Activated naive CD8-positive, alpha-beta T cell treated with anti-CD3 and anti-CD28 coated beads, Interleukin-2, amount 10 ng/mL, durations not matched to agents 7 days and 5 days (primary cell): ENCODE measurements around the gene NAT14. TPM values are rescaled to one million over a fixed set of nuclear protein-coding genes. Genes with fewer than 3 reads are reported as not detected.
"Not testable (repeated sequence)": the region's sequence is repeated elsewhere in the genome, so short reads cannot be mapped to it uniquely, and the experiment has no call there.

Experiments used
- ATAC-seq: fragments of 150-1000 bp; cut with Tn5 transposase; one replicate; pipeline ENCODE4 v1.10.0; 2021; ENCODE audit warnings: low read depth, moderate library complexity
- POLR2A ChIA-PET: fragments of 350-600 bp; sonication (Branson Sonifier 250); formaldehyde crosslinking; loops from one replicate; lab custom pipeline; 2021; ENCODE audit warnings: antibody characterized with exemption; lab: Charles Lee
- DNase-seq: peaks from one replicate; pipeline ENCODE4 v3.0.0; 2021
- H3K27ac Mint-ChIP-seq: one replicate; pipeline ENCODE4 v1.8.0; 2022; ENCODE audit warnings: mild to moderate bottlenecking, mixed read lengths
- H3K27me3 Mint-ChIP-seq: one replicate; pipeline ENCODE4 v1.8.0; 2022; ENCODE audit warnings: mild to moderate bottlenecking, moderate library complexity, mixed read lengths
- H3K36me3 Mint-ChIP-seq: one replicate; pipeline ENCODE4 v1.8.0; 2021; ENCODE audit warnings: mild to moderate bottlenecking, mixed read lengths
- H3K4me1 Mint-ChIP-seq: one replicate; pipeline ENCODE4 v1.8.0; 2021; ENCODE audit warnings: mixed read lengths
- H3K4me3 Mint-ChIP-seq: one replicate; pipeline ENCODE4 v1.8.0; 2022; ENCODE audit warnings: mild to moderate bottlenecking, moderate library complexity, mixed read lengths
- H3K9me3 Mint-ChIP-seq: one replicate; pipeline ENCODE4 v1.8.0; 2021; ENCODE audit warnings: mixed read lengths
- total RNA-seq, 2 experiments: library from RNA; stranded (reverse); gene quantifications; one replicate each; pipeline ENCODE4 v1.2.3, GENCODE V29; 2021

Gene NAT14
- total RNA-seq, 2 experiments from 2014 or later = 14.5 to 15.0 TPM

- no peak for DNase-seq
- H3K4me3 Mint-ChIP-seq = no peak overlapping the region
- no peaks in the 10 kb centered on the region for H3K36me3 Mint-ChIP-seq
- ATAC-seq = no peak
- H3K4me1 Mint-ChIP-seq = peaks cover 3% of the 10 kb centered on the region
- H3K27ac Mint-ChIP-seq = no peak overlapping the region
- no peaks in the 10 kb centered on the region for H3K9me3 Mint-ChIP-seq
- peaks cover 4% of the 10 kb centered on the region for H3K27me3 Mint-ChIP-seq
- POLR2A ChIA-PET = interaction anchor here (0.7 kb wide), 1 partner anchor 86 kb away, joined by 3 read pairs; the partner anchor contains the start of gene ZNF865
Observed at GRCh38 chr19:55519451-55520311, 34.7 kb downstream of the NAT14 start.

GRCh38 chr19:55520691-55521292, 35.8 kb downstream of the NAT14 start:
- Mint-ChIP-seq H3K9me3 (no peaks in the 10 kb centered on the region), H3K4me3 (no peak overlapping the region), H3K27ac (no peak overlapping the region), H3K27me3 (peaks cover 4% of the 10 kb centered on the region), H3K36me3 (no peaks in the 10 kb centered on the region), H3K4me1 (peaks cover 3% of the 10 kb centered on the region)
- no peak for DNase-seq
- ATAC-seq = no peak
- POLR2A ChIA-PET = no interaction called here

- ATAC-seq (no peak), DNase-seq (no peak)
- H3K4me1 Mint-ChIP-seq = no peaks in the 10 kb centered on the region
- H3K36me3 Mint-ChIP-seq = no peaks in the 10 kb centered on the region
- peaks cover 4% of the 10 kb centered on the region for H3K27me3 Mint-ChIP-seq
- POLR2A ChIA-PET = no interaction called here
- no peak overlapping the region for H3K4me3 Mint-ChIP-seq
- no peak overlapping the region for H3K27ac Mint-ChIP-seq
- no peaks in the 10 kb centered on the region for H3K9me3 Mint-ChIP-seq
Observed at GRCh38 chr19:55525289-55526101, 40.5 kb downstream of the NAT14 start.

GRCh38 chr19:55526216-55527196, 41.5 kb downstream of the NAT14 start:
- H3K4me3 Mint-ChIP-seq = no peak overlapping the region
- POLR2A ChIA-PET = no interaction called here
- ATAC-seq = no peak

GRCh38 chr19:55527197-55528029, 42.4 kb downstream of the NAT14 start:
- Mint-ChIP-seq H3K9me3 (no peaks in the 10 kb centered on the region), H3K4me3 (no peak overlapping the region), H3K27me3 (peaks cover 4% of the 10 kb centered on the region), H3K27ac (no peak overlapping the region), H3K36me3 (no peaks in the 10 kb centered on the region), H3K4me1 (no peaks in the 10 kb centered on the region)
- no peak for DNase-seq
- no peak for ATAC-seq
- POLR2A ChIA-PET = no interaction called here

More at GRCh38 chr19:55526216-55527196, 41.5 kb downstream of the NAT14 start:
- no peaks in the 10 kb centered on the region for H3K4me1 Mint-ChIP-seq
- no peaks in the 10 kb centered on the region for H3K36me3 Mint-ChIP-seq
- H3K27ac Mint-ChIP-seq = no peak overlapping the region
- no peak for DNase-seq
- peaks cover 4% of the 10 kb centered on the region for H3K27me3 Mint-ChIP-seq
- no peaks in the 10 kb centered on the region for H3K9me3 Mint-ChIP-seq

- H3K27me3 Mint-ChIP-seq = peaks cover 4% of the 10 kb centered on the region
- no peak overlapping the region for H3K27ac Mint-ChIP-seq
- H3K4me1 Mint-ChIP-seq = no peaks in the 10 kb centered on the region
- H3K4me3 Mint-ChIP-seq = no peak overlapping the region
- H3K9me3 Mint-ChIP-seq = no peaks in the 10 kb centered on the region
- DNase-seq (no peak), ATAC-seq (no peak)
- POLR2A ChIA-PET = no interaction called here
- H3K36me3 Mint-ChIP-seq = no peaks in the 10 kb centered on the region
Observed at GRCh38 chr19:55528030-55528803, 43.2 kb downstream of the NAT14 start.

- Mint-ChIP-seq H3K27ac (no peak overlapping the region), H3K27me3 (no peaks in the 10 kb centered on the region), H3K4me3 (no peak overlapping the region), H3K9me3 (no peaks in the 10 kb centered on the region), H3K4me1 (no peaks in the 10 kb centered on the region), H3K36me3 (no peaks in the 10 kb centered on the region)
- DNase-seq (no peak), ATAC-seq (no peak)
- POLR2A ChIA-PET = no interaction called here
Observed at GRCh38 chr19:55529636-55530234, 44.7 kb downstream of the NAT14 start.

- no peak for DNase-seq
- H3K9me3 Mint-ChIP-seq = no peaks in the 10 kb centered on the region
- H3K36me3 Mint-ChIP-seq = no peaks in the 10 kb centered on the region
- no peak for ATAC-seq
- no peaks in the 10 kb centered on the region for H3K27me3 Mint-ChIP-seq
- no peaks in the 10 kb centered on the region for H3K4me1 Mint-ChIP-seq
- H3K27ac Mint-ChIP-seq = no peak overlapping the region
- POLR2A ChIA-PET = no interaction called here
- no peak overlapping the region for H3K4me3 Mint-ChIP-seq
Observed at GRCh38 chr19:55530996-55531395, 46.0 kb downstream of the NAT14 start.

- H3K36me3 Mint-ChIP-seq, H3K4me1 Mint-ChIP-seq, DNase-seq, ATAC-seq, H3K27me3 Mint-ChIP-seq, H3K9me3 Mint-ChIP-seq, H3K4me3 Mint-ChIP-seq, H3K27ac Mint-ChIP-seq: not testable (repeated sequence)
- POLR2A ChIA-PET = interaction anchor here (0.7 kb wide), 1 partner anchor 30 kb away, joined by 3 read pairs; no protein-coding TSS in a partner anchor
Observed at GRCh38 chr19:55534280-55534679, 49.3 kb downstream of the NAT14 start.

- no peaks in the 10 kb centered on the region for H3K27me3 Mint-ChIP-seq
- POLR2A ChIA-PET = interaction anchor here (0.7 to 0.9 kb wide), 2 partner anchors 31 to 69 kb away, joined by 3 read pairs; no protein-coding TSS in a partner anchor
- DNase-seq = no peak
- no peak for ATAC-seq
- H3K27ac Mint-ChIP-seq = no peak overlapping the region
- H3K36me3 Mint-ChIP-seq = no peaks in the 10 kb centered on the region
- no peak overlapping the region for H3K4me3 Mint-ChIP-seq
- H3K4me1 Mint-ChIP-seq = no peaks in the 10 kb centered on the region
- no peaks in the 10 kb centered on the region for H3K9me3 Mint-ChIP-seq
Observed at GRCh38 chr19:55535173-55535964, 50.4 kb downstream of the NAT14 start.
